CD14-positive monocyte (primary cell): ENCODE results near the gene BTBD9. TPM values are rescaled to one million over a fixed set of nuclear protein-coding genes. Genes with fewer than 3 reads are reported as not detected.

ENCODE experiments used
- DNase-seq, 3 donors: peaks; one replicate each; pipeline ENCODE4 v3.0.0-alpha.2; 2011 to 2022
- H2AFZ ChIP-seq: 2 replicates; pipeline ENCODE4 v1.6.0; 2012; ENCODE audit warnings: mild to moderate bottlenecking, low read depth, low read length, inconsistent platforms; ENCODE audit not compliant: insufficient read depth, poor library complexity, severe bottlenecking
- H3K27ac ChIP-seq, 2 donors: 1 replicate in 1 of 2; 2 replicates in 1 of 2; pipeline ENCODE4 v1.5.1; 2012 to 2013; ENCODE audit warnings: low read length in 2 of 2, control low read depth in 1 of 2, inconsistent platforms in 1 of 2, low read depth in 1 of 2, mild to moderate bottlenecking in 1 of 2
- H3K27me3 ChIP-seq, 2 donors: one replicate each; pipeline versions ENCODE4 v1.6.0 to v1.6.1; 2011 to 2013; ENCODE audit warnings: low read length in 2 of 2; ENCODE audit not compliant: control insufficient read depth in 2 of 2, insufficient read depth in 2 of 2
- H3K36me3 ChIP-seq, 2 donors: replicated peaks in 1 of 2; 1 replicate in 1 of 2; 2 replicates in 1 of 2; pipeline versions ENCODE4 v1.5.1 to v1.6.1; 2012 to 2013; ENCODE audit warnings: low read length in 2 of 2, control low read depth in 1 of 2, inconsistent platforms in 1 of 2, mild to moderate bottlenecking in 1 of 2; ENCODE audit not compliant: insufficient read depth in 2 of 2, control insufficient read depth in 1 of 2
- H3K4me1 ChIP-seq, 2 donors: 1 replicate in 1 of 2; 2 replicates in 1 of 2; pipeline versions ENCODE4 v1.5.1 to v1.6.1; 2012 to 2013; ENCODE audit warnings: low read length in 2 of 2, control low read depth in 1 of 2, inconsistent platforms in 1 of 2, mild to moderate bottlenecking in 1 of 2, moderate library complexity in 1 of 2; ENCODE audit not compliant: insufficient read depth in 2 of 2, control insufficient read depth in 1 of 2
- H3K4me2 ChIP-seq: replicated peaks from 2 replicates; pipeline ENCODE3; 2012; ENCODE audit warnings: low read length, moderate library complexity, mild to moderate bottlenecking; ENCODE audit not compliant: poor library complexity, severe bottlenecking; ENCODE audit errors: extremely low read depth
- H3K4me3 ChIP-seq, 3 experiments: fragments of 200-600 bp in 1 of 3; sonication (generic) in 1 of 3; replicated peaks in 1 of 3; 1 replicate in 2 of 3; 2 replicates in 1 of 3; pipeline ENCODE4 v1.5.1; 2011 to 2013; ENCODE audit warnings: low read length in 3 of 3, mild to moderate bottlenecking in 3 of 3, control low read depth in 2 of 3, low read depth in 2 of 3, inconsistent platforms in 1 of 3, moderate library complexity in 1 of 3
- H3K79me2 ChIP-seq: 2 replicates; pipeline ENCODE4 v1.6.0; 2012; ENCODE audit warnings: mild to moderate bottlenecking, control low read depth, inconsistent platforms, low read length, moderate library complexity; ENCODE audit not compliant: insufficient read depth
- H3K9ac ChIP-seq: 2 replicates; pipeline ENCODE4 v1.6.0; 2017; ENCODE audit warnings: low read length, mild to moderate bottlenecking; ENCODE audit not compliant: insufficient read depth, poor library complexity, severe bottlenecking
- H3K9me3 ChIP-seq, 2 donors: replicated peaks in 1 of 2; 1 replicate in 1 of 2; 2 replicates in 1 of 2; pipeline versions ENCODE4 v1.5.1 to v1.6.1; 2012 to 2013; ENCODE audit warnings: low read length in 2 of 2, control low read depth in 1 of 2; ENCODE audit not compliant: control insufficient read depth in 1 of 2, insufficient read depth in 1 of 2
- H4K20me1 ChIP-seq: 2 replicates; pipeline ENCODE4 v1.6.0; 2012; ENCODE audit warnings: mild to moderate bottlenecking, low read length, control low read depth, moderate library complexity; ENCODE audit not compliant: insufficient read depth
- H3K27ac Mint-ChIP-seq, 7 donors: one replicate each; pipeline ENCODE4 v1.8.0; 2020; ENCODE audit warnings: mild to moderate bottlenecking in 7 of 7, mixed read lengths in 7 of 7, moderate library complexity in 6 of 7, inconsistent platforms in 2 of 7
- H3K27me3 Mint-ChIP-seq, 3 donors: one replicate each; pipeline ENCODE4 v1.8.0; 2021 to 2022; ENCODE audit warnings: low read depth in 3 of 3, mild to moderate bottlenecking in 3 of 3, mixed read lengths in 3 of 3, moderate library complexity in 3 of 3, inconsistent platforms in 1 of 3
- H3K36me3 Mint-ChIP-seq, 2 donors: one replicate each; pipeline ENCODE4 v1.8.0; 2020; ENCODE audit warnings: mixed read lengths in 2 of 2, inconsistent platforms in 1 of 2, mild to moderate bottlenecking in 1 of 2
- H3K4me1 Mint-ChIP-seq: one replicate; pipeline ENCODE4 v1.8.0; 2020; ENCODE audit warnings: mild to moderate bottlenecking, mixed read lengths
- H3K4me3 Mint-ChIP-seq, 2 donors: one replicate each; pipeline ENCODE4 v1.8.0; 2020; ENCODE audit warnings: mild to moderate bottlenecking in 2 of 2, mixed read lengths in 2 of 2, moderate library complexity in 1 of 2
- H3K9me3 Mint-ChIP-seq, 7 donors: one replicate each; pipeline ENCODE4 v1.8.0; 2020 to 2022; ENCODE audit warnings: mixed read lengths in 7 of 7, mild to moderate bottlenecking in 6 of 7, moderate library complexity in 6 of 7, inconsistent platforms in 2 of 7
- WGBS: methylation state at CpG from one replicate; pipeline ENCODE4 v1.1.5; 2013; ENCODE audit warnings: missing lambda C conversion rate; ENCODE audit not compliant: insufficient coverage; 5-methylcytosine and 5-hydroxymethylcytosine counted together
- intact Hi-C, 2 donors: fragments of 100-400 bp; cut with micrococcal nuclease; formaldehyde crosslinking; loops; one replicate each; pipeline versions ENCODE4 v1.15.0 to v1.15.1; 2023
- polyA plus RNA-seq, 3 donors: library from polyadenylated mRNA; depleted of rRNA in 1 of 3; unstranded in 2 of 3; stranded (reverse) in 1 of 3; fragments of 300-500 nt in 2 of 3; fragments of >200 nt in 1 of 3; fragmentation: Illumina TruSeq in 2 of 3; gene quantifications; 1 replicate in 2 of 3; 2 replicates in 1 of 3; pipeline ENCODE4 v1.2.3, GENCODE V29; 2012 to 2021
- TF ChIP-seq, protein P1 (sequence below): fragments of 200-600 bp; IDR thresholded peaks from one replicate; pipeline ENCODE4 v1.8.0; 2022; ENCODE audit warnings: antibody characterized with exemption, mild to moderate bottlenecking

BTBD9 gene
- polyA plus RNA-seq, 3 donors, result 5.2 to 7.5 (median 6.2) TPM

DNA sequence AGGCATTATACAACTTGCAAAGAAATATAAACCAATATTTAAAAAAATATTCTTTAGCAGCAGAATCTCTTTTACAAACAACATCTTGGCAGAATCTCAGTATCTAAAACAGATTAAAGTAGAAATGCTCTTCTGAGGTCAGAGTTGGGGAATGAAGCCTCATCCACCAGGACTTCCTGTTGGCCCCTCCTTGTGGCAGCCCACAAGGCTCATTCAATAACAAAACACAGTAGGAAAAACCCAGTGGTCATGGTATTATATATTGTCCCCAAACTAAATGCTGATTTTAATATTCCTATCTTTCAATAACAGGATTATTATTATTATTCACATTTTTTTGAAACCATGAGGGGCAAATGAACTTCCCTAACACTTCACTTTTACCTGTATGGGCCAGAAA lies 368.6 kb downstream of the BTBD9 start:
- Histone ChIP-seq H3K79me2 (no peaks in the 10 kb centered on the region), H3K27ac (no peak overlapping the region), H3K4me1 (no peaks in the 10 kb centered on the region), H3K36me3 (no peaks in the 10 kb centered on the region), H3K9me3 (no peaks in the 10 kb centered on the region), H2AFZ (no peak overlapping the region), H3K4me3 (no peak overlapping the region), H4K20me1 (no peaks in the 10 kb centered on the region), H3K27me3 (no peaks in the 10 kb centered on the region), H3K4me2 (no peak overlapping the region), H3K9ac (no peak overlapping the region)
- no peak overlapping the region for H3K27ac Mint-ChIP-seq
- no peak overlapping the region for H3K4me3 Mint-ChIP-seq
- DNase-seq, result no peak
- intact Hi-C loops, result no loop called here
- peaks cover 0 to 1% of the 10 kb centered on the region in 2 donors for H3K36me3 Mint-ChIP-seq
- TF ChIP-seq, protein P1, sequence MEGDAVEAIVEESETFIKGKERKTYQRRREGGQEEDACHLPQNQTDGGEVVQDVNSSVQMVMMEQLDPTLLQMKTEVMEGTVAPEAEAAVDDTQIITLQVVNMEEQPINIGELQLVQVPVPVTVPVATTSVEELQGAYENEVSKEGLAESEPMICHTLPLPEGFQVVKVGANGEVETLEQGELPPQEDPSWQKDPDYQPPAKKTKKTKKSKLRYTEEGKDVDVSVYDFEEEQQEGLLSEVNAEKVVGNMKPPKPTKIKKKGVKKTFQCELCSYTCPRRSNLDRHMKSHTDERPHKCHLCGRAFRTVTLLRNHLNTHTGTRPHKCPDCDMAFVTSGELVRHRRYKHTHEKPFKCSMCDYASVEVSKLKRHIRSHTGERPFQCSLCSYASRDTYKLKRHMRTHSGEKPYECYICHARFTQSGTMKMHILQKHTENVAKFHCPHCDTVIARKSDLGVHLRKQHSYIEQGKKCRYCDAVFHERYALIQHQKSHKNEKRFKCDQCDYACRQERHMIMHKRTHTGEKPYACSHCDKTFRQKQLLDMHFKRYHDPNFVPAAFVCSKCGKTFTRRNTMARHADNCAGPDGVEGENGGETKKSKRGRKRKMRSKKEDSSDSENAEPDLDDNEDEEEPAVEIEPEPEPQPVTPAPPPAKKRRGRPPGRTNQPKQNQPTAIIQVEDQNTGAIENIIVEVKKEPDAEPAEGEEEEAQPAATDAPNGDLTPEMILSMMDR, result no peak
- H3K4me1 Mint-ChIP-seq, result peaks cover 1% of the 10 kb centered on the region
- no peaks in the 10 kb centered on the region for H3K27me3 Mint-ChIP-seq
- H3K9me3 Mint-ChIP-seq, result no peaks in the 10 kb centered on the region

DNA sequence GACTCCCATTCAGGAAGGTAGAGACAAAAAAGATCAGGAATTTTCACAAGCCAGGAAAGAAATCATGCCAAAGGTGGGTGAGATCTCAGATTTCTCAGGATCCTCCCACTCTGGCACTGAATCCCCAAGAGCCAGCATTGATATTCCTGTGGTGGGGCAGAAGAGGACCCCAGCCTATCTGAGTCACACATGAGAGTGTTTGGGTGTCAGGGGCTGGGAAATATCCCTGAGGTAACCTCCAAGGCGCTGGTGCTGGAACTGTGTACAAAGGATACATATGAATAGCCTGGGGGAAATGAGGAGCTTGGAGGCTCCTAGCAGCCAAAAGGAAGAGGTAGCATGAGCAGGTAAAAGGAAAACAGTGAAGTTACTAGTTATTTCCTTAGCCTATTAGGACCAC lies 369.4 kb downstream of the BTBD9 start:
- H3K79me2 ChIP-seq, result no peaks in the 10 kb centered on the region
- H3K36me3 Mint-ChIP-seq, result peaks cover 0 to 1% of the 10 kb centered on the region in 2 donors
- H2AFZ ChIP-seq, result no peak overlapping the region
- no peak for DNase-seq
- H3K4me1 ChIP-seq, result no peaks in the 10 kb centered on the region
- H3K27ac ChIP-seq, result no peak overlapping the region
- H3K27ac Mint-ChIP-seq, result no peak overlapping the region
- H3K4me3 Mint-ChIP-seq, result no peak overlapping the region
- no peaks in the 10 kb centered on the region for H3K36me3 ChIP-seq
- H3K27me3 ChIP-seq, result no peaks in the 10 kb centered on the region
- WGBS, result no CpG with 5 or more reads among the region's 1 CpG
- H4K20me1 ChIP-seq, result no peaks in the 10 kb centered on the region
- H3K4me1 Mint-ChIP-seq, result peaks cover 1% of the 10 kb centered on the region
- no peak overlapping the region for H3K4me3 ChIP-seq
- H3K4me2 ChIP-seq, result no peak overlapping the region
- TF ChIP-seq, protein P1, result no peak
- H3K9me3 ChIP-seq, result no peaks in the 10 kb centered on the region
- intact Hi-C loops, result no loop called here
- no peaks in the 10 kb centered on the region for H3K9me3 Mint-ChIP-seq
- no peak overlapping the region for H3K9ac ChIP-seq
- H3K27me3 Mint-ChIP-seq, result no peaks in the 10 kb centered on the region
